Astrocyte (in vitro differentiated cells and primary cell): ENCODE data around the gene HLCS.
A peak's percentile ranks its signal among the peaks of the same experiment; 100 is the strongest.

Source experiments
- EZH2 ChIP-seq: IDR thresholded peaks from 2 replicates; pipeline ENCODE4 v1.6.1; 2012; ENCODE audit warnings: mild to moderate bottlenecking, low read length, inconsistent platforms; ENCODE audit not compliant: insufficient read depth
- TF ChIP-seq, protein P1 (sequence below): IDR thresholded peaks from 2 replicates; pipeline ENCODE4 v1.5.1; 2011; ENCODE audit warnings: low read depth, mild to moderate bottlenecking, inconsistent platforms, low read length, moderate library complexity; ENCODE audit not compliant: insufficient read depth

DNA sequence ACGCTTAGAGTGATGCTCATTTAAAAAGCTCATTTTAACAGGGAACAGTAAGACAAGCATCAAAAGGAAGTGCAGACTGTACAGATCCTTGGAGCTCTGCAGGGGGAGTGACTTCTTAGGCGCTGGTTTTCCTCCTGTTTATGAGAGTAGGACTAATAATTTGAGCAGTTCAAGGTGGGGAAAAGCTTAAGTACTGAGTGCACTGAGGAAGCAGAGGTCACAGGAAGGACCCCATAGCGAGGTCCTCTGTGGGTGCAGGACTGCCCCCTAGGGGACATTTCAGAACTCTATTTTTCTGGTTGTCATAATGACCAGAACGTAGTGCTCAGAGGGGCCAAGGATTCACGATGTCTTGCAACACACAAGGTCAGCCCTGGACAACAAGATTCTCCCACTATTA is 112.1 kb downstream of the HLCS start:
- no peak for TF ChIP-seq EZH2
- TF ChIP-seq, protein P1, sequence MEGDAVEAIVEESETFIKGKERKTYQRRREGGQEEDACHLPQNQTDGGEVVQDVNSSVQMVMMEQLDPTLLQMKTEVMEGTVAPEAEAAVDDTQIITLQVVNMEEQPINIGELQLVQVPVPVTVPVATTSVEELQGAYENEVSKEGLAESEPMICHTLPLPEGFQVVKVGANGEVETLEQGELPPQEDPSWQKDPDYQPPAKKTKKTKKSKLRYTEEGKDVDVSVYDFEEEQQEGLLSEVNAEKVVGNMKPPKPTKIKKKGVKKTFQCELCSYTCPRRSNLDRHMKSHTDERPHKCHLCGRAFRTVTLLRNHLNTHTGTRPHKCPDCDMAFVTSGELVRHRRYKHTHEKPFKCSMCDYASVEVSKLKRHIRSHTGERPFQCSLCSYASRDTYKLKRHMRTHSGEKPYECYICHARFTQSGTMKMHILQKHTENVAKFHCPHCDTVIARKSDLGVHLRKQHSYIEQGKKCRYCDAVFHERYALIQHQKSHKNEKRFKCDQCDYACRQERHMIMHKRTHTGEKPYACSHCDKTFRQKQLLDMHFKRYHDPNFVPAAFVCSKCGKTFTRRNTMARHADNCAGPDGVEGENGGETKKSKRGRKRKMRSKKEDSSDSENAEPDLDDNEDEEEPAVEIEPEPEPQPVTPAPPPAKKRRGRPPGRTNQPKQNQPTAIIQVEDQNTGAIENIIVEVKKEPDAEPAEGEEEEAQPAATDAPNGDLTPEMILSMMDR = peak; percentile 55
